ENCODE results near the gene UBAC2. TPM values are rescaled to one million over a fixed set of nuclear protein-coding genes. Genes with fewer than 3 reads are reported as not detected.

UBAC2 gene
- total and polyA plus RNA-seq, 7 donors, result 31.8 to 73.9 (median 47.6) TPM

DNA sequence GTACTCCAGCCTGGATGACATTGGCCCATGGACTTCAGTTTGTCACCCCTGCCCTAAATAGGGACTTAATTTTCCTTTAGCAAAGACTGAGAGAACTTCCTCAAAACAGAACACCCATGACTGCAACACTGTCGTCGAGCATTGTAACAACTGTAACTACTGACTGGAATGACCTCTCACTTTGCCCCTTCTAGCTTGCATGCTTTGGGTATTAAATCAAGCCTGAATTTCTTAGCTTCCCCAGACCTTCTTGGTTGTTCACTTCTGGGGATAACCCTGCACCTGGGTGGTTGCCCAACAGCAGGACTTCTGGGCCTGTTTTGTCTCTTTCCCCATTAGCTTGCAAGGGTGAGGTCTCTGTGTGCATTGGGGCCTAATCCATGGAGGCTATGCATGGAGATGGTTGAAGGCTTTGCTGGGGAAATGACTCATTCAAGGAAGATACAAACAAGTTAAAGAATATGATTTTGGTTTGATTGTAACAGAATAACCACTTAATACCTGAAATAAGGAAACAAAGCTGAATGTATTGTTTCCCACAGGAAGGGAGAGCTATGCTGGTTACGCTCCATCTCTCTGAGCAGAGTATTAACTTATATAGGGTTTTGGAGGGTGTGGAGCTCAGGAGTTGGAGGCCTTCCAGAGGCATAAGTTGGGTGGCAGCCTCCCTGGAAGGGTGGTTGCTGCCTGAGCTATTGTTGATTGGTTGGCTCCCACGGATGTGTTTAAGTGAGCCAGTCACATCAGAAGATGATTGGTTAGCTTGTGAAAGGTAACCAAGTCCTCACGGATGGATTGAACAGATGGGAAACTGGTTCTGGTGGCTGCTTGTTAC is 34.7 kb upstream of the UBAC2 start:
- intact Hi-C loops (cut with DNase I), result no loop called here
- no peak for DNase-seq
- no peak overlapping the region for H3K4me3 ChIP-seq
- 75 to 80% methylated on average over 5 of the region's 5 CpGs for WGBS, 2 donors
- H3K36me3 ChIP-seq, result no peaks in the 10 kb centered on the region
- no peaks in the 10 kb centered on the region for H3K9me3 ChIP-seq
- H3K27ac ChIP-seq, result no peak overlapping the region
- TF ChIP-seq, protein P1, sequence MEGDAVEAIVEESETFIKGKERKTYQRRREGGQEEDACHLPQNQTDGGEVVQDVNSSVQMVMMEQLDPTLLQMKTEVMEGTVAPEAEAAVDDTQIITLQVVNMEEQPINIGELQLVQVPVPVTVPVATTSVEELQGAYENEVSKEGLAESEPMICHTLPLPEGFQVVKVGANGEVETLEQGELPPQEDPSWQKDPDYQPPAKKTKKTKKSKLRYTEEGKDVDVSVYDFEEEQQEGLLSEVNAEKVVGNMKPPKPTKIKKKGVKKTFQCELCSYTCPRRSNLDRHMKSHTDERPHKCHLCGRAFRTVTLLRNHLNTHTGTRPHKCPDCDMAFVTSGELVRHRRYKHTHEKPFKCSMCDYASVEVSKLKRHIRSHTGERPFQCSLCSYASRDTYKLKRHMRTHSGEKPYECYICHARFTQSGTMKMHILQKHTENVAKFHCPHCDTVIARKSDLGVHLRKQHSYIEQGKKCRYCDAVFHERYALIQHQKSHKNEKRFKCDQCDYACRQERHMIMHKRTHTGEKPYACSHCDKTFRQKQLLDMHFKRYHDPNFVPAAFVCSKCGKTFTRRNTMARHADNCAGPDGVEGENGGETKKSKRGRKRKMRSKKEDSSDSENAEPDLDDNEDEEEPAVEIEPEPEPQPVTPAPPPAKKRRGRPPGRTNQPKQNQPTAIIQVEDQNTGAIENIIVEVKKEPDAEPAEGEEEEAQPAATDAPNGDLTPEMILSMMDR (IDR thresholded peaks at IDR 0.05), result no peak
- no peak for TF ChIP-seq POLR2A (IDR thresholded peaks at IDR 0.05)
- no peak for TF ChIP-seq POLR2AphosphoS5 (IDR thresholded peaks at IDR 0.05)
- no peak for TF ChIP-seq EP300 (IDR thresholded peaks at IDR 0.05)
- no peaks in the 10 kb centered on the region for H3K4me1 ChIP-seq
- no peaks in the 10 kb centered on the region for H3K27me3 ChIP-seq

DNA sequence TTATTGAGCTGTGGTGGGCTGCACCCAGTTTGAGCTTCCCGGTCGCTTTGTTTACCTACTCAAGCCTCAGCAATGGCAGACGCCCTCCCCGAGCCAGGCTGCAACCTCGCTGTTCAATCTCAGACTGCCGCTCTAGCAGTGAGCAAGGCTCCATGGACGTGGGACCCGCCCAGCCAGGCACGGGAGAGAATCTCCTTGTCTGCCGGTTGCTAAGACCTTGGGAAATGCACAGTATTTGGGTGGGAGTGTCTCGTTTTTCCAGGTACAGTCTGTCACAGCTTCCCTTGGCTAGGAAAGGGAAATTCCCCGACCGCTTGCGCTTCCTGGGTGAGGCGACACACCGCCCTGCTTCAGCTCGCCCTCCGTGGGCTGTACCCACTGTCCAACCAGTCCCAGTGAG is 27.7 kb upstream of the UBAC2 start:
- H3K4me1 ChIP-seq, result no peaks in the 10 kb centered on the region
- H3K36me3 ChIP-seq, result no peaks in the 10 kb centered on the region
- peaks cover 0 to 10% (median 0%) of the 10 kb centered on the region in 3 donors for H3K27me3 ChIP-seq
- no peak for TF ChIP-seq EP300 (IDR thresholded peaks at IDR 0.05)
- TF ChIP-seq POLR2AphosphoS5 (IDR thresholded peaks at IDR 0.05), result no peak
- TF ChIP-seq, protein P1 (IDR thresholded peaks at IDR 0.05), result no peak
- no peak for TF ChIP-seq POLR2A (IDR thresholded peaks at IDR 0.05)
- no peak for DNase-seq
- H3K4me3 ChIP-seq, result no peak overlapping the region
- intact Hi-C loops (cut with DNase I), result no loop called here
- H3K9me3 ChIP-seq, result no peaks in the 10 kb centered on the region
- WGBS, 2 donors, result 86 to 91% methylated on average over 18 of the region's 18 CpGs
- H3K27ac ChIP-seq, result no peak overlapping the region

DNA sequence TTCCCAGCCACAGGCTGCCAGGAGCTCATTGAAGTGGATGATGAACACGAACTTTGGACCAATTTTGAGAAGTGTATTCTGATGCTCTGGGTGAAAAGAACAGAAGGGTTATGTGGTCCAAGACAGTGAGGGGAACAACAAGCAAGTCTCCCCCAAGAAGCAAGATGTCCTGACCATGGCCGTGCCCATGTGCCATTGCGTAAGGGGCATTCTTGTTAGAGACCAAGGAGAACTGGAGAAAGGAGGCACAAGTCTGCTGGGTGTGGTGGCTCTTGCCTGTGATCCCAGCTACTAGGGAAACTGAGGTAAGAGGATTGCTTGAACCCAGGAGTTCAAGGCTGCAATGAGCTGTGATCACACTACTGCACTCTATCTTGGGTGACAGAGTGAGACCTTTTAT is 27.0 kb upstream of the UBAC2 start:
- no peak for DNase-seq
- H3K4me1 ChIP-seq, result no peaks in the 10 kb centered on the region
- H3K4me3 ChIP-seq, result no peak overlapping the region
- TF ChIP-seq POLR2AphosphoS5 (IDR thresholded peaks at IDR 0.05) (no peak), EP300 (IDR thresholded peaks at IDR 0.05) (no peak), POLR2A (IDR thresholded peaks at IDR 0.05) (no peak)
- TF ChIP-seq, protein P1 (IDR thresholded peaks at IDR 0.05), result no peak
- 74 to 87% methylated on average over 3 of the region's 3 CpGs for WGBS, 2 donors
- H3K9me3 ChIP-seq, result no peaks in the 10 kb centered on the region
- no peak overlapping the region for H3K27ac ChIP-seq
- H3K36me3 ChIP-seq, result no peaks in the 10 kb centered on the region
- intact Hi-C loops (cut with DNase I), result no loop called here
- H3K27me3 ChIP-seq, result peaks cover 0 to 10% (median 0%) of the 10 kb centered on the region in 3 donors

DNA sequence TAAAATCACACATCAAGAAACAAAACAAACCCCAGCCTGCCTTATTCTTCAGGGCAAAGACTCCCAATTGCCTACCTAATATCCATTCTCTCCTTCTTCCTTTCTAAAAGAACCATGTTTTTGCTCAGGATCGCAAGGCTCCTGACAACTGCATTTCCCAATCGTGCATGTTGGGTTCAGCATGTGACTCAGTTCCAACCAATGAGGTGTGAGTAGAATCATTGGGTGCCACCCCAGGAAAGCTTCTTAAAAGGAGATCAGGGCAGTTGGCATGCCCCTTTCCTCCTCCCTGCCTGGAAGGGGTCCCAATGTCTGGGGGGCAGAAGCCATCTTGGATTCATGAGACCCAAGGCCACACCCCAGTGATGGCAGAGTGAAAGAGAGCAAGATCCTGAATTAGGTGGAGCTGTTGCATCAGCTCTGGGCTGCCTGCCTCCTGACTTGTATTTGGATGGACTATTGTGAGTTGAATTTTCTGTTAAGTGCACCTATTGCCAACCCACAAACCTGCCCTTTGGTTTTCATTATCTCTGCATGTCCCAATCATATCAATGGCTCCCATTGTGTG is 26.0 kb upstream of the UBAC2 start:
- peaks cover 0 to 10% (median 0%) of the 10 kb centered on the region in 3 donors for H3K27me3 ChIP-seq
- intact Hi-C loops (cut with DNase I), result no loop called here
- H3K4me1 ChIP-seq, result no peaks in the 10 kb centered on the region
- no peaks in the 10 kb centered on the region for H3K9me3 ChIP-seq
- H3K4me3 ChIP-seq, result no peak overlapping the region
- no peak for TF ChIP-seq POLR2AphosphoS5 (IDR thresholded peaks at IDR 0.05)
- no peak for TF ChIP-seq EP300 (IDR thresholded peaks at IDR 0.05)
- DNase-seq, result no peak
- no peaks in the 10 kb centered on the region for H3K36me3 ChIP-seq
- 69 to 84% methylated on average over 2 of the region's 2 CpGs for WGBS, 2 donors
- no peak overlapping the region for H3K27ac ChIP-seq

All from sigmoid colon (tissue), 7 donors.